Keratinocyte (primary cell): ENCODE results near the gene TRIM60.

Experiments used
- EZH2 ChIP-seq: IDR thresholded peaks from one replicate; pipeline ENCODE4 v1.6.1; 2012; ENCODE audit warnings: inconsistent platforms, mild to moderate bottlenecking, low read length, moderate library complexity
- TF ChIP-seq, protein P1 (sequence below), 3 experiments: IDR thresholded peaks in 1 of 3; conservative IDR thresholded peaks in 1 of 3; optimal IDR thresholded peaks in 1 of 3; 2 replicates in 2 of 3; 3 replicates in 1 of 3; pipeline versions ENCODE3 to v1.5.1; 2011; ENCODE audit warnings: low read length in 3 of 3, mild to moderate bottlenecking in 3 of 3, moderate library complexity in 2 of 3, control low read depth in 1 of 3, inconsistent platforms in 1 of 3; ENCODE audit not compliant: insufficient read depth in 2 of 3; ENCODE audit errors: extremely low read depth in 1 of 3

DNA sequence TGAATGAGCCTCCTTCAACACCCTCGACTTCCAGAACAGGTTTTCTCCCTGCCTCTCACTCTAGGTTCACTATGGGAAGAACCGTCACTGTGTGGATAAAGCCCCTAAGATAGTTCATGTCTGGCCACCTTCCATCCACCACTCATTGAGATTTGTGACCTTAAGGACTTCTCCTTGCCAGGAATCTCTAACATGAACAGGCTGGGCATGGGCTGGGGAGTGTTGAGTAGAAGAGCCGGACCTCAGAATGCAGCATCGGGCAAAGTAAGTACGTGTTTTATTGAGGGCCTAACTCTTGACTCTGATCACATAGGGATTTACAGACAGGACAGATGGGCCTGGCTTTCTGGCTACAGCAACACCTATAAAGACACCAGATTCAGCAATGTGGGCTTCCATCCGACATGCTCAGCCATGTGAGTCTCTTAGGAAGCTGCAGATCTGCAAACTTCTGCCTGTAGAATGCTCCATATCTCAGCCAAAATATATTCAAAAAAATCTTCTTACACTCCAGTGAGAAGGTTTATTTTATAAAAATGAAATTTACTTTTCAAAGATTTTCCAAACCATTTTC is 26.4 kb upstream of the TRIM60 start:
- TF ChIP-seq, protein P1, sequence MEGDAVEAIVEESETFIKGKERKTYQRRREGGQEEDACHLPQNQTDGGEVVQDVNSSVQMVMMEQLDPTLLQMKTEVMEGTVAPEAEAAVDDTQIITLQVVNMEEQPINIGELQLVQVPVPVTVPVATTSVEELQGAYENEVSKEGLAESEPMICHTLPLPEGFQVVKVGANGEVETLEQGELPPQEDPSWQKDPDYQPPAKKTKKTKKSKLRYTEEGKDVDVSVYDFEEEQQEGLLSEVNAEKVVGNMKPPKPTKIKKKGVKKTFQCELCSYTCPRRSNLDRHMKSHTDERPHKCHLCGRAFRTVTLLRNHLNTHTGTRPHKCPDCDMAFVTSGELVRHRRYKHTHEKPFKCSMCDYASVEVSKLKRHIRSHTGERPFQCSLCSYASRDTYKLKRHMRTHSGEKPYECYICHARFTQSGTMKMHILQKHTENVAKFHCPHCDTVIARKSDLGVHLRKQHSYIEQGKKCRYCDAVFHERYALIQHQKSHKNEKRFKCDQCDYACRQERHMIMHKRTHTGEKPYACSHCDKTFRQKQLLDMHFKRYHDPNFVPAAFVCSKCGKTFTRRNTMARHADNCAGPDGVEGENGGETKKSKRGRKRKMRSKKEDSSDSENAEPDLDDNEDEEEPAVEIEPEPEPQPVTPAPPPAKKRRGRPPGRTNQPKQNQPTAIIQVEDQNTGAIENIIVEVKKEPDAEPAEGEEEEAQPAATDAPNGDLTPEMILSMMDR (optimal IDR thresholded peaks at IDR 0.05 in 1 of 3, IDR thresholded peaks at IDR 0.05 in 1 of 3, conservative IDR thresholded peaks at IDR 0.05 in 1 of 3; ENCODE audit: extremely low read depth in 1 of 3, insufficient read depth in 2 of 3, low read length in 3 of 3) = no peak
- TF ChIP-seq EZH2 = no peak
